B cell (primary cell): ENCODE results near the gene CD109. TPM values are rescaled to one million over a fixed set of nuclear protein-coding genes. Genes with fewer than 3 reads are reported as not detected.
"Not testable (repeated sequence)": the region's sequence is repeated elsewhere in the genome, so short reads cannot be mapped to it uniquely, and the experiment has no call there.

Source experiments
- ATAC-seq: fragments of 200-7000 bp; cut with Tn5 transposase; one replicate; pipeline ENCODE4 v1.10.0; 2021; ENCODE audit warnings: low read depth, mild to moderate bottlenecking, moderate number of reproducible peaks, moderate library complexity
- CTCF ChIA-PET: fragments of 350-600 bp; sonication (Branson Sonifier 250); formaldehyde crosslinking; loops from one replicate; lab custom pipeline; 2021; ENCODE audit warnings: antibody characterized with exemption, inconsistent platforms; lab: Charles Lee
- POLR2A ChIA-PET: fragments of 350-600 bp; sonication (Branson Sonifier 250); formaldehyde crosslinking; loops from one replicate; lab custom pipeline; 2021; ENCODE audit warnings: antibody characterized with exemption; lab: Charles Lee
- DNase-seq: peaks from one replicate; pipeline ENCODE4 v3.0.0; 2013
- H2AFZ ChIP-seq: 2 replicates; pipeline ENCODE4 v1.6.1; 2012; ENCODE audit warnings: mild to moderate bottlenecking, low read depth, low read length; ENCODE audit not compliant: insufficient read depth, poor library complexity, severe bottlenecking
- H3K27ac ChIP-seq, 2 donors: 1 replicate in 1 of 2; 2 replicates in 1 of 2; pipeline ENCODE4 v1.5.1; 2012 to 2013; ENCODE audit warnings: low read length in 2 of 2, mild to moderate bottlenecking in 2 of 2, moderate library complexity in 1 of 2
- H3K27me3 ChIP-seq, 4 experiments: fragments of 200-600 bp in 1 of 4; sonication (generic) in 1 of 4; replicated peaks in 1 of 4; 1 replicate in 2 of 4; 2 replicates in 2 of 4; pipeline versions ENCODE4 v1.6.1 to v1.7.0; 2013 to 2016; ENCODE audit warnings: low read length in 3 of 4, mild to moderate bottlenecking in 2 of 4, mixed read lengths in 1 of 4, moderate library complexity in 1 of 4; ENCODE audit not compliant: insufficient read depth in 4 of 4, control insufficient read depth in 3 of 4; ENCODE audit errors: control extremely low read depth in 1 of 4
- H3K36me3 ChIP-seq, 2 experiments: replicated peaks in 1 of 2; 1 replicate in 1 of 2; 2 replicates in 1 of 2; pipeline versions ENCODE4 v1.6.1 to v1.7.1; 2013; ENCODE audit warnings: low read length in 1 of 2; ENCODE audit not compliant: insufficient read depth in 2 of 2, control insufficient read depth in 1 of 2; ENCODE audit errors: control extremely low read depth in 1 of 2, extremely low read depth in 1 of 2
- H3K4me1 ChIP-seq, 2 donors: fragments of 200-600 bp in 1 of 2; sonication (generic) in 1 of 2; 1 replicate in 1 of 2; 2 replicates in 1 of 2; pipeline versions ENCODE4 v1.5.1 to v1.6.1; 2013 to 2017; ENCODE audit warnings: low read length in 2 of 2; ENCODE audit not compliant: control insufficient read depth in 2 of 2, insufficient read depth in 2 of 2
- H3K4me2 ChIP-seq: replicated peaks from 2 replicates; pipeline ENCODE3; 2012; ENCODE audit warnings: mild to moderate bottlenecking, low read depth, low read length; ENCODE audit not compliant: poor library complexity, severe bottlenecking
- H3K4me3 ChIP-seq, 5 experiments: fragments of 200-600 bp in 1 of 5; sonication (generic) in 1 of 5; 1 replicate in 3 of 5; 2 replicates in 2 of 5; pipeline versions ENCODE4 v1.5.1 to v1.7.0; 2011 to 2016; ENCODE audit warnings: low read length in 4 of 5, mild to moderate bottlenecking in 4 of 5, low read depth in 2 of 5, control low read depth in 1 of 5, moderate library complexity in 1 of 5; ENCODE audit not compliant: insufficient read depth in 1 of 5; ENCODE audit errors: control extremely low read depth in 1 of 5, extremely low read depth in 1 of 5
- H3K79me2 ChIP-seq: fragments of 200-600 bp; sonication (generic); one replicate; pipeline ENCODE4 v1.6.0; 2016; ENCODE audit warnings: low read length; ENCODE audit not compliant: control insufficient read depth, insufficient read depth
- H3K9ac ChIP-seq: fragments of 200-600 bp; sonication (generic); 2 replicates; pipeline ENCODE4 v1.6.1; 2017; ENCODE audit warnings: mild to moderate bottlenecking, low read length, moderate library complexity
- H3K9me3 ChIP-seq, 3 donors: one replicate each; pipeline versions ENCODE4 v1.6.1 to v1.7.1; 2013; ENCODE audit warnings: low read length in 2 of 3; ENCODE audit not compliant: control insufficient read depth in 2 of 3, insufficient read depth in 1 of 3; ENCODE audit errors: control extremely low read depth in 1 of 3
- H4K20me1 ChIP-seq: 2 replicates; pipeline ENCODE4 v1.6.0; 2012; ENCODE audit warnings: mild to moderate bottlenecking, low read length; ENCODE audit not compliant: insufficient read depth, control insufficient read depth, poor library complexity, severe bottlenecking
- H3K27ac Mint-ChIP-seq: one replicate; pipeline ENCODE4 v1.8.0; 2021; ENCODE audit warnings: mixed read lengths
- H3K27me3 Mint-ChIP-seq: one replicate; pipeline ENCODE4 v1.8.0; 2021; ENCODE audit warnings: mixed read lengths
- H3K4me1 Mint-ChIP-seq: one replicate; pipeline ENCODE4 v1.8.0; 2021; ENCODE audit warnings: mixed read lengths
- H3K4me3 Mint-ChIP-seq: one replicate; pipeline ENCODE4 v1.8.0; 2021; ENCODE audit warnings: mixed read lengths
- H3K9me3 Mint-ChIP-seq: one replicate; pipeline ENCODE4 v1.8.0; 2022; ENCODE audit warnings: mixed read lengths; ENCODE audit not compliant: insufficient read depth
- EZH2 ChIP-seq: IDR thresholded peaks from 2 replicates; pipeline ENCODE4 v1.6.1; 2012; ENCODE audit warnings: borderline replicate concordance, low read depth, mild to moderate bottlenecking, moderate library complexity, low read length; ENCODE audit not compliant: insufficient read depth, poor library complexity, severe bottlenecking
- WGBS: methylation state at CpG from one replicate; pipeline ENCODE4 v1.1.5; 2013; ENCODE audit warnings: missing lambda C conversion rate; ENCODE audit not compliant: insufficient coverage; 5-methylcytosine and 5-hydroxymethylcytosine counted together
- intact Hi-C: fragments of 100-400 bp; cut with micrococcal nuclease; formaldehyde crosslinking; loops from one replicate; pipeline ENCODE4 v1.10.0; 2022
- polyA plus RNA-seq: library from polyadenylated mRNA; depleted of rRNA; stranded (reverse); fragments of >200 nt; gene quantifications from 2 replicates; pipeline ENCODE4 v1.2.3, GENCODE V29; 2012
- total RNA-seq, 2 donors: library from RNA; stranded (reverse); fragments of 120-200 nt in 1 of 2; gene quantifications; 1 replicate in 1 of 2; 2 replicates in 1 of 2; pipeline versions ENCODE4 v1.2.3 to v1.2.4, GENCODE V29; 2013 to 2022
- TF ChIP-seq, protein P1 (sequence below): fragments of 200-600 bp; IDR thresholded peaks from one replicate; pipeline ENCODE4 v1.8.0; 2022; ENCODE audit warnings: antibody characterized with exemption, mild to moderate bottlenecking

Gene CD109
- total and polyA plus RNA-seq, 2 donors (not counting 1 experiment from before 2014, with no cell fraction given) = 0.15 TPM; not detected in 1

GRCh38 chr6:73832313-73832712 lies 136.3 kb downstream of the CD109 start:
- Histone ChIP-seq H3K79me2 (no peaks in the 10 kb centered on the region), H3K4me3 (no peak overlapping the region), H3K4me1 (no peaks in the 10 kb centered on the region), H3K27me3 (no peaks in the 10 kb centered on the region), H3K4me2 (no peak overlapping the region), H2AFZ (no peak overlapping the region), H3K27ac (no peak overlapping the region), H3K36me3 (no peaks in the 10 kb centered on the region), H3K9ac (no peak overlapping the region), H3K9me3 (no peaks in the 10 kb centered on the region), H4K20me1 (no peaks in the 10 kb centered on the region)
- POLR2A ChIA-PET = no interaction called here
- WGBS = 95% methylated on average over 1 of the region's 1 CpG
- intact Hi-C loops = no loop called here
- no peaks in the 10 kb centered on the region for H3K27me3 Mint-ChIP-seq
- H3K4me3 Mint-ChIP-seq = no peak overlapping the region
- CTCF ChIA-PET = no interaction called here
- ATAC-seq = no peak
- no peak overlapping the region for H3K27ac Mint-ChIP-seq
- TF ChIP-seq EZH2 = no peak
- TF ChIP-seq, protein P1, sequence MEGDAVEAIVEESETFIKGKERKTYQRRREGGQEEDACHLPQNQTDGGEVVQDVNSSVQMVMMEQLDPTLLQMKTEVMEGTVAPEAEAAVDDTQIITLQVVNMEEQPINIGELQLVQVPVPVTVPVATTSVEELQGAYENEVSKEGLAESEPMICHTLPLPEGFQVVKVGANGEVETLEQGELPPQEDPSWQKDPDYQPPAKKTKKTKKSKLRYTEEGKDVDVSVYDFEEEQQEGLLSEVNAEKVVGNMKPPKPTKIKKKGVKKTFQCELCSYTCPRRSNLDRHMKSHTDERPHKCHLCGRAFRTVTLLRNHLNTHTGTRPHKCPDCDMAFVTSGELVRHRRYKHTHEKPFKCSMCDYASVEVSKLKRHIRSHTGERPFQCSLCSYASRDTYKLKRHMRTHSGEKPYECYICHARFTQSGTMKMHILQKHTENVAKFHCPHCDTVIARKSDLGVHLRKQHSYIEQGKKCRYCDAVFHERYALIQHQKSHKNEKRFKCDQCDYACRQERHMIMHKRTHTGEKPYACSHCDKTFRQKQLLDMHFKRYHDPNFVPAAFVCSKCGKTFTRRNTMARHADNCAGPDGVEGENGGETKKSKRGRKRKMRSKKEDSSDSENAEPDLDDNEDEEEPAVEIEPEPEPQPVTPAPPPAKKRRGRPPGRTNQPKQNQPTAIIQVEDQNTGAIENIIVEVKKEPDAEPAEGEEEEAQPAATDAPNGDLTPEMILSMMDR = no peak
- no peaks in the 10 kb centered on the region for H3K9me3 Mint-ChIP-seq
- DNase-seq = no peak
- no peaks in the 10 kb centered on the region for H3K4me1 Mint-ChIP-seq

DNA sequence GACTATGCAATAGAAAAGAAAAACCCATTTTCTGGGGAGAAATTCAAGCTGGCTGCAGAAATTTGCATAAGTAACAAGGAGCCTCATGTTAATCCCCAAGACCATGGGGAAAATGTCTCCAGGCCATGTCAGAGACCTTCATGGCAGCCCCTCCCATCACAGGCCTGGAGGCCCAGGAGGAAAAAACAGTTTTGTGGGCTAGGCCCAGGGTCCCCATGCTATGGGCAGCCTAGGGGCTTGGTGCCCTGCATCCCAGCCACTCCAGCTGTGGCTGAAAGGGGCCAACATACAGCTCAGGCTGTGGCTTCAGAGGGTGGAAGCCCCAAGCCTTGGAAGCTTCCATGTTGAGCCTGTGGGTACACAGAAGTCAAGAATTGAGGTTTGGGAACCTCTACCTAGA lies 148.7 kb downstream of the CD109 start:
- H2AFZ ChIP-seq, H3K27ac ChIP-seq, H3K4me2 ChIP-seq, POLR2A ChIA-PET, H3K36me3 ChIP-seq, H4K20me1 ChIP-seq, H3K9me3 Mint-ChIP-seq, H3K27ac Mint-ChIP-seq, ATAC-seq, DNase-seq, intact Hi-C loops, H3K4me1 Mint-ChIP-seq, H3K9ac ChIP-seq, H3K4me1 ChIP-seq, H3K9me3 ChIP-seq, H3K27me3 ChIP-seq, H3K79me2 ChIP-seq, H3K27me3 Mint-ChIP-seq, H3K4me3 ChIP-seq, H3K4me3 Mint-ChIP-seq: not testable (repeated sequence)
- CTCF ChIA-PET = interaction anchor here (1.2 kb wide), 1 partner anchor 1364 kb away, joined by 3 read pairs; no protein-coding TSS in a partner anchor

GRCh38 chr6:73851048-73851447 lies 155.0 kb downstream of the CD109 start:
- 100% methylated on average over 7 of the region's 25 CpGs for whole genome bisulfite sequencing

More at GRCh38 chr6:73851048-73851447, 155.0 kb downstream of the CD109 start:
- H3K9ac ChIP-seq, ATAC-seq, H3K4me1 ChIP-seq, H3K4me2 ChIP-seq, CTCF ChIA-PET, H3K27ac Mint-ChIP-seq, H3K9me3 ChIP-seq, H2AFZ ChIP-seq, POLR2A ChIA-PET, H3K27me3 Mint-ChIP-seq, H3K36me3 ChIP-seq, H3K9me3 Mint-ChIP-seq, DNase-seq, H3K4me3 Mint-ChIP-seq, H3K4me3 ChIP-seq, H3K79me2 ChIP-seq, H3K27ac ChIP-seq, intact Hi-C loops, H3K27me3 ChIP-seq, H3K4me1 Mint-ChIP-seq, H4K20me1 ChIP-seq: not testable (repeated sequence)
